HFFc6 (cell line): Measurements from ENCODE around the gene ACTL10. TPM values are rescaled to one million over a fixed set of nuclear protein-coding genes. Genes with fewer than 3 reads are reported as not detected.

Source experiments
- DNase-seq: peaks from one replicate; pipeline ENCODE4 v3.0.0-alpha.2; 2018
- H3K27ac Mint-ChIP-seq: 2 replicates; pipeline ENCODE4 v1.8.0; 2020; ENCODE audit warnings: mild to moderate bottlenecking, mixed read lengths
- H3K27me3 Mint-ChIP-seq: 2 replicates; pipeline ENCODE4 v1.8.0; 2021; ENCODE audit warnings: mild to moderate bottlenecking, moderate library complexity, mixed read lengths; ENCODE audit not compliant: insufficient read depth
- H3K36me3 Mint-ChIP-seq: 2 replicates; pipeline ENCODE4 v1.8.0; 2021; ENCODE audit warnings: low read depth, mixed read lengths
- H3K4me1 Mint-ChIP-seq: 2 replicates; pipeline ENCODE4 v1.8.0; 2020; ENCODE audit warnings: low read depth, mixed read lengths
- H3K4me3 Mint-ChIP-seq: 2 replicates; pipeline ENCODE4 v1.8.0; 2020; ENCODE audit warnings: mild to moderate bottlenecking, moderate library complexity, mixed read lengths
- H3K9me3 Mint-ChIP-seq: 2 replicates; pipeline ENCODE4 v1.8.0; 2020; ENCODE audit warnings: mild to moderate bottlenecking, mixed read lengths
- CTCF ChIP-seq: fragments of 200-600 bp; sonication (generic); IDR thresholded peaks from 2 replicates; pipeline ENCODE4 v1.5.0; 2021; ENCODE audit warnings: antibody characterized with exemption, mild to moderate bottlenecking
- total RNA-seq, 6 experiments: library from RNA; stranded (reverse); fragmentation: NEBNext Ultra II Directional; extraction: Animal tissue kit (Norgen Biotek cat#: 25700); gene quantifications; 2 replicates in 1 of 6; 3 replicates in 5 of 6; pipeline ENCODE4 v1.2.3, GENCODE V29; 2021

Gene ACTL10
- total RNA-seq, 6 experiments from 2014 or later: 1.6 to 2.3 (median 1.8) TPM

GRCh38 chr20:33635341-33635740, 31.4 kb upstream of the ACTL10 start:
- Mint-ChIP-seq H3K27me3 (peaks cover 2% of the 10 kb centered on the region; the same call in 1 of the 2 replicates), H3K4me1 (no peaks in the 10 kb centered on the region), H3K27ac (no peak overlapping the region), H3K9me3 (no peaks in the 10 kb centered on the region), H3K4me3 (no peak overlapping the region), H3K36me3 (peaks cover 13% of the 10 kb centered on the region; the same call in 1 of the 2 replicates)
- no peak for TF ChIP-seq CTCF
- no peak for DNase-seq

GRCh38 chr20:33636776-33637175, 30.0 kb upstream of the ACTL10 start:
- H3K4me1 Mint-ChIP-seq: no peaks in the 10 kb centered on the region
- peaks cover 2% of the 10 kb centered on the region; the same call in 1 of the 2 replicates for H3K27me3 Mint-ChIP-seq
- H3K4me3 Mint-ChIP-seq: no peak overlapping the region
- no peak for TF ChIP-seq CTCF
- H3K27ac Mint-ChIP-seq: no peak overlapping the region
- H3K36me3 Mint-ChIP-seq: 0 out of 2 replicates have a peak, but pooled peaks cover 11% of the 10 kb centered on the region
- no peak for DNase-seq
- H3K9me3 Mint-ChIP-seq: no peaks in the 10 kb centered on the region

GRCh38 chr20:33640287-33640686, 26.5 kb upstream of the ACTL10 start:
- Mint-ChIP-seq H3K4me1 (no peaks in the 10 kb centered on the region), H3K4me3 (no peak overlapping the region), H3K27me3 (peaks cover 2% of the 10 kb centered on the region), H3K27ac (no peak overlapping the region), H3K36me3 (peaks cover 14% of the 10 kb centered on the region; the same call in 1 of the 2 replicates), H3K9me3 (no peaks in the 10 kb centered on the region)
- no peak for TF ChIP-seq CTCF
- DNase-seq: no peak

GRCh38 chr20:33644313-33645071, 22.3 kb upstream of the ACTL10 start:
- peaks cover 10% of the 10 kb centered on the region for H3K4me1 Mint-ChIP-seq

GRCh38 chr20:33645072-33645358, 21.7 kb upstream of the ACTL10 start:
- no peaks in the 10 kb centered on the region for H3K9me3 Mint-ChIP-seq
- H3K4me1 Mint-ChIP-seq: peaks cover 10% of the 10 kb centered on the region
- peaks cover 14% of the 10 kb centered on the region; the same call in 1 of the 2 replicates for H3K36me3 Mint-ChIP-seq
- no peak overlapping the region for H3K4me3 Mint-ChIP-seq
- no peak overlapping the region for H3K27ac Mint-ChIP-seq
- no peak for TF ChIP-seq CTCF
- DNase-seq: no peak
- H3K27me3 Mint-ChIP-seq: no peaks in the 10 kb centered on the region; the same call in none of the 2 replicates

More at GRCh38 chr20:33644313-33645071, 22.3 kb upstream of the ACTL10 start:
- Mint-ChIP-seq H3K9me3 (no peaks in the 10 kb centered on the region), H3K36me3 (peaks cover 19% of the 10 kb centered on the region; the same call in 1 of the 2 replicates), H3K27ac (no peak overlapping the region), H3K27me3 (no peaks in the 10 kb centered on the region; the same call in none of the 2 replicates), H3K4me3 (no peak overlapping the region)
- DNase-seq: no peak
- TF ChIP-seq CTCF: no peak
